Astrocyte (in vitro differentiated cells and primary cell): Measurements from ENCODE around the gene CNEP1R1. TPM values are rescaled to one million over a fixed set of nuclear protein-coding genes. Genes with fewer than 3 reads are reported as not detected.

Source experiments
- DNase-seq: peaks from one replicate; pipeline ENCODE4 v3.0.0-alpha.2; 2010; ENCODE audit warnings: low read depth
- FAIRE-seq: peaks from 2 replicates; lab custom pipeline; 2011; peaks lifted over from hg19 to GRCh38; lab: Jason Lieb, UNC
- H2AFZ ChIP-seq: 2 replicates; pipeline ENCODE4 v1.6.0; 2012; ENCODE audit warnings: low read depth, low read length, inconsistent platforms
- H3K27ac ChIP-seq: 2 replicates; pipeline ENCODE4 v1.5.1; 2011; ENCODE audit warnings: low read depth, low read length, inconsistent platforms
- H3K27me3 ChIP-seq: 2 replicates; pipeline ENCODE4 v1.6.0; 2011; ENCODE audit warnings: low read length, inconsistent platforms; ENCODE audit not compliant: insufficient read depth
- H3K36me3 ChIP-seq: 2 replicates; pipeline ENCODE4 v1.5.1; 2011; ENCODE audit warnings: low read length, inconsistent platforms; ENCODE audit not compliant: insufficient read depth
- H3K4me1 ChIP-seq: 2 replicates; pipeline ENCODE4 v1.5.1; 2011; ENCODE audit warnings: low read length, inconsistent platforms; ENCODE audit not compliant: insufficient read depth
- H3K4me2 ChIP-seq: 2 replicates; pipeline ENCODE4 v1.6.0; 2012; ENCODE audit warnings: low read length, inconsistent platforms
- H3K4me3 ChIP-seq: 2 replicates; pipeline ENCODE4 v1.5.1; 2011; ENCODE audit warnings: low read depth, mild to moderate bottlenecking, low read length, inconsistent platforms; ENCODE audit not compliant: insufficient read depth
- H3K79me2 ChIP-seq: 2 replicates; pipeline ENCODE4 v1.6.0; 2012; ENCODE audit warnings: mild to moderate bottlenecking, low read length, inconsistent platforms; ENCODE audit not compliant: insufficient read depth
- H3K9ac ChIP-seq: 2 replicates; pipeline ENCODE4 v1.6.0; 2012; ENCODE audit warnings: mild to moderate bottlenecking, low read length, inconsistent platforms
- H3K9me3 ChIP-seq: 2 replicates; pipeline ENCODE4 v1.5.1; 2012; ENCODE audit warnings: low read depth, mild to moderate bottlenecking, low read length, inconsistent platforms; ENCODE audit not compliant: insufficient read depth
- H4K20me1 ChIP-seq: 2 replicates; pipeline ENCODE4 v1.6.0; 2012; ENCODE audit warnings: low read length, inconsistent platforms; ENCODE audit not compliant: insufficient read depth
- H3K27ac Mint-ChIP-seq: one replicate; pipeline ENCODE4 v1.8.0; 2021; ENCODE audit warnings: mild to moderate bottlenecking, mixed read lengths; ENCODE audit not compliant: unreplicated experiment
- H3K27me3 Mint-ChIP-seq: one replicate; pipeline ENCODE4 v1.8.0; 2021; ENCODE audit warnings: low read depth, mixed read lengths; ENCODE audit not compliant: unreplicated experiment
- H3K36me3 Mint-ChIP-seq: one replicate; pipeline ENCODE4 v1.8.0; 2021; ENCODE audit warnings: low read depth, mixed read lengths; ENCODE audit not compliant: unreplicated experiment
- H3K4me1 Mint-ChIP-seq: one replicate; pipeline ENCODE4 v1.8.0; 2021; ENCODE audit warnings: low read depth, mixed read lengths; ENCODE audit not compliant: unreplicated experiment
- H3K4me3 Mint-ChIP-seq: one replicate; pipeline ENCODE4 v1.8.0; 2021; ENCODE audit warnings: mild to moderate bottlenecking, moderate library complexity, mixed read lengths; ENCODE audit not compliant: unreplicated experiment
- H3K9me3 Mint-ChIP-seq: one replicate; pipeline ENCODE4 v1.8.0; 2021; ENCODE audit warnings: mild to moderate bottlenecking, mixed read lengths; ENCODE audit not compliant: unreplicated experiment
- CTCF ChIP-seq: IDR thresholded peaks from 2 replicates; pipeline ENCODE4 v1.5.1; 2011; ENCODE audit warnings: low read depth, mild to moderate bottlenecking, inconsistent platforms, low read length, moderate library complexity; ENCODE audit not compliant: insufficient read depth
- EZH2 ChIP-seq: IDR thresholded peaks from 2 replicates; pipeline ENCODE4 v1.6.1; 2012; ENCODE audit warnings: mild to moderate bottlenecking, low read length, inconsistent platforms; ENCODE audit not compliant: insufficient read depth
- total RNA-seq: library from RNA; stranded (reverse); gene quantifications from 2 replicates; pipeline ENCODE4 v1.2.1, GENCODE V29; 2021

Gene CNEP1R1
- total RNA-seq, 1 donor from 2014 or later: 31.1 TPM

DNA sequence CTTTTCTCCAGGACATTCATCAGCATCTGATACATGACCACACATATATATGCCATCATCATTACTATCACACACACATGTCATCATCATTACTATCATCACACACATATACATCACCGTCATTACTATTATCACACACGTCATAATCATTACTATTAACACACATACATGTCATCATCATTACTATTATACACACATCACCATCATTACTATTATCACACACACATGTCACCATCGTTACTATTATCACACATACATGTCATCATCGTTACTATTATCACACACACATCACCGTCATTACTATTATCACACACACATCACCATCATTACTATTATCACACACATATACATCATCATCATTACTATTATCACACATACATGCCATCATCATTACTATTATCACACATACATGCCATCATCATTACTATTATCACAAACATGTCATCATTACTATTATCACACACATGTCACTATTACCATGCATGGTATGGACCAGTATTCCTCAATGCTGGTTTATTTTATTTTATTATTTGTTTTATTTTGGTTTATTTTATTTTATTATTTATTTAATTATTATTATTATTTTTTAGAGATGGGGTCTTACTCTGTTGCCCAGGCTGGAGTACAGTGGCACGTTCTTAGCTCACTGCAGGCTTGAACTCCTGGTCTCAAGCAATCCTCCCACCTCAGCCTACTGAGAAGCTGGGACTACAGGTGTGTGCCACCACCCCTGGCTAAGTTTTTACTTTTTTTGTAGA, 46.3 kb upstream of the CNEP1R1 start:
- no peak overlapping the region for H3K9ac ChIP-seq
- peaks cover 3% of the 10 kb centered on the region for H3K9me3 Mint-ChIP-seq

GRCh38 chr16:49980166-49980565, 44.9 kb upstream of the CNEP1R1 start:
- H3K9me3 ChIP-seq: no peaks in the 10 kb centered on the region
- TF ChIP-seq CTCF (no peak), EZH2 (no peak)
- no peaks in the 10 kb centered on the region for H3K4me1 ChIP-seq
- DNase-seq (no peak), FAIRE-seq (peak; percentile 50)
- H3K27me3 ChIP-seq: no peaks in the 10 kb centered on the region
- no peaks in the 10 kb centered on the region for H4K20me1 ChIP-seq
- H3K27ac ChIP-seq: no peak overlapping the region
- Mint-ChIP-seq H3K4me1 (no peaks in the 10 kb centered on the region), H3K9me3 (peaks cover 3% of the 10 kb centered on the region), H3K4me3 (no peak overlapping the region), H3K27me3 (no peaks in the 10 kb centered on the region), H3K36me3 (no peaks in the 10 kb centered on the region), H3K27ac (peak overlapping the region; percentile 2)
- H3K9ac ChIP-seq: no peak overlapping the region
- H3K79me2 ChIP-seq: no peaks in the 10 kb centered on the region
- H3K36me3 ChIP-seq: no peaks in the 10 kb centered on the region
- no peak overlapping the region for H2AFZ ChIP-seq
- H3K4me2 ChIP-seq: no peak overlapping the region
- H3K4me3 ChIP-seq: no peak overlapping the region

More for the DNA sequence above, 46.3 kb upstream of the CNEP1R1 start:
- H3K27me3 ChIP-seq: no peaks in the 10 kb centered on the region
- Mint-ChIP-seq H3K36me3 (no peaks in the 10 kb centered on the region), H3K27ac (no peak overlapping the region), H3K4me1 (no peaks in the 10 kb centered on the region), H3K27me3 (no peaks in the 10 kb centered on the region), H3K4me3 (no peak overlapping the region)
- H3K36me3 ChIP-seq: no peaks in the 10 kb centered on the region
- no peak for FAIRE-seq
- H3K4me2 ChIP-seq: no peak overlapping the region
- no peak for DNase-seq
- no peaks in the 10 kb centered on the region for H3K79me2 ChIP-seq
- H3K4me1 ChIP-seq: no peaks in the 10 kb centered on the region
- TF ChIP-seq EZH2 (no peak), CTCF (no peak)
- no peak overlapping the region for H3K27ac ChIP-seq
- no peak overlapping the region for H3K4me3 ChIP-seq
- no peak overlapping the region for H2AFZ ChIP-seq
- no peaks in the 10 kb centered on the region for H3K9me3 ChIP-seq
- no peaks in the 10 kb centered on the region for H4K20me1 ChIP-seq
